Progenitor cell of endocrine pancreas (in vitro differentiated cells): ENCODE measurements around the gene DIP2C. TPM values are rescaled to one million over a fixed set of nuclear protein-coding genes. Genes with fewer than 3 reads are reported as not detected.
A peak's percentile ranks its signal among the peaks of the same experiment; 100 is the strongest.
"Not testable (repeated sequence)": the region's sequence is repeated elsewhere in the genome, so short reads cannot be mapped to it uniquely, and the experiment has no call there.

ENCODE experiments used
- DNase-seq: peaks from one replicate; pipeline ENCODE4 v3.0.0; 2021; ENCODE audit warnings: low spot score; ENCODE audit not compliant: unreplicated experiment
- H3K27ac Mint-ChIP-seq: 2 replicates; pipeline ENCODE4 v1.8.0; 2021; ENCODE audit warnings: mild to moderate bottlenecking, moderate library complexity, mixed read lengths
- H3K27me3 Mint-ChIP-seq: 2 replicates; pipeline ENCODE4 v1.8.0; 2021; ENCODE audit warnings: mixed read lengths
- H3K36me3 Mint-ChIP-seq: 2 replicates; pipeline ENCODE4 v1.8.0; 2022; ENCODE audit warnings: mixed read lengths; ENCODE audit not compliant: insufficient read depth
- H3K4me1 Mint-ChIP-seq: 2 replicates; pipeline ENCODE4 v1.8.0; 2021; ENCODE audit warnings: low read depth, mixed read lengths
- H3K4me3 Mint-ChIP-seq: 2 replicates; pipeline ENCODE4 v1.8.0; 2021; ENCODE audit warnings: low read depth, mild to moderate bottlenecking, moderate library complexity, mixed read lengths
- H3K9me3 Mint-ChIP-seq: 2 replicates; pipeline ENCODE4 v1.8.0; 2021; ENCODE audit warnings: low read depth, mixed read lengths
- CTCF ChIP-seq: fragments of 200-600 bp; sonication (generic); IDR thresholded peaks from one replicate; pipeline ENCODE4 v1.5.0; 2021; ENCODE audit warnings: antibody characterized with exemption, mild to moderate bottlenecking; ENCODE audit not compliant: unreplicated experiment
- total RNA-seq: library from RNA; stranded (reverse); gene quantifications from 2 replicates; pipeline ENCODE4 v1.2.1, GENCODE V29; 2021

Gene DIP2C
- total RNA-seq, 1 donor from 2014 or later = 27.2 TPM

GRCh38 chr10:370449-370825 is 319.0 kb downstream of the DIP2C start:
- H3K36me3 Mint-ChIP-seq = peaks cover 20% of the 10 kb centered on the region
- no peaks in the 10 kb centered on the region for H3K27me3 Mint-ChIP-seq
- no peak for DNase-seq
- H3K9me3 Mint-ChIP-seq = no peaks in the 10 kb centered on the region
- H3K4me3 Mint-ChIP-seq = no peak overlapping the region
- peaks cover 16% of the 10 kb centered on the region for H3K4me1 Mint-ChIP-seq
- TF ChIP-seq CTCF = no peak
- H3K27ac Mint-ChIP-seq = no peak overlapping the region

- Mint-ChIP-seq H3K27me3 (no peaks in the 10 kb centered on the region), H3K36me3 (peaks cover 18% of the 10 kb centered on the region), H3K4me3 (no peak overlapping the region), H3K4me1 (peaks cover 13% of the 10 kb centered on the region), H3K9me3 (no peaks in the 10 kb centered on the region), H3K27ac (peak overlapping the region; percentile 90)
- no peak for TF ChIP-seq CTCF
- no peak for DNase-seq
Observed at GRCh38 chr10:369684-370448, 319.6 kb downstream of the DIP2C start.

GRCh38 chr10:369221-369683 is 320.2 kb downstream of the DIP2C start:
- Mint-ChIP-seq H3K9me3 (no peaks in the 10 kb centered on the region), H3K4me3 (no peak overlapping the region), H3K27ac (no peak overlapping the region)

GRCh38 chr10:368579-369220 is 320.8 kb downstream of the DIP2C start:
- H3K4me1 Mint-ChIP-seq = peaks cover 10% of the 10 kb centered on the region
- H3K27ac Mint-ChIP-seq = no peak overlapping the region
- no peak for TF ChIP-seq CTCF
- DNase-seq = no peak
- H3K9me3 Mint-ChIP-seq = no peaks in the 10 kb centered on the region
- H3K4me3 Mint-ChIP-seq = no peak overlapping the region
- peaks cover 19% of the 10 kb centered on the region for H3K36me3 Mint-ChIP-seq
- H3K27me3 Mint-ChIP-seq = no peaks in the 10 kb centered on the region

More at GRCh38 chr10:369221-369683, 320.2 kb downstream of the DIP2C start:
- DNase-seq = no peak
- no peak for TF ChIP-seq CTCF
- Mint-ChIP-seq H3K36me3 (peaks cover 17% of the 10 kb centered on the region), H3K4me1 (peaks cover 13% of the 10 kb centered on the region), H3K27me3 (no peaks in the 10 kb centered on the region)

- not testable (repeated sequence) for H3K27ac Mint-ChIP-seq, H3K9me3 Mint-ChIP-seq, DNase-seq, H3K4me3 Mint-ChIP-seq, H3K4me1 Mint-ChIP-seq, H3K27me3 Mint-ChIP-seq
- peaks cover 21% of the 10 kb centered on the region for H3K36me3 Mint-ChIP-seq
Observed at GRCh38 chr10:368107-368506, 321.4 kb downstream of the DIP2C start.
